ENCODE data around the gene NODAL.

Gene NODAL

GRCh38 chr10:70462349-70462984 lies 21.0 kb upstream of the NODAL start:
- DNase-seq (ENCODE audit: low spot score) = no peak

- DNase-seq (ENCODE audit: low spot score) = peak; percentile 46
Measured at GRCh38 chr10:70461397-70462348, 20.2 kb upstream of the NODAL start.

- DNase-seq (ENCODE audit: low spot score) = no peak
Measured at GRCh38 chr10:70459774-70460490, 18.5 kb upstream of the NODAL start.

- no peak for DNase-seq (ENCODE audit: low spot score)
Measured at GRCh38 chr10:70459061-70459773, 17.7 kb upstream of the NODAL start.

GRCh38 chr10:70458329-70459060 lies 17.0 kb upstream of the NODAL start:
- DNase-seq (ENCODE audit: low spot score) = no peak

- no peak for DNase-seq (ENCODE audit: low spot score)
Measured at GRCh38 chr10:70457759-70458305, 16.4 kb upstream of the NODAL start.

DNA sequence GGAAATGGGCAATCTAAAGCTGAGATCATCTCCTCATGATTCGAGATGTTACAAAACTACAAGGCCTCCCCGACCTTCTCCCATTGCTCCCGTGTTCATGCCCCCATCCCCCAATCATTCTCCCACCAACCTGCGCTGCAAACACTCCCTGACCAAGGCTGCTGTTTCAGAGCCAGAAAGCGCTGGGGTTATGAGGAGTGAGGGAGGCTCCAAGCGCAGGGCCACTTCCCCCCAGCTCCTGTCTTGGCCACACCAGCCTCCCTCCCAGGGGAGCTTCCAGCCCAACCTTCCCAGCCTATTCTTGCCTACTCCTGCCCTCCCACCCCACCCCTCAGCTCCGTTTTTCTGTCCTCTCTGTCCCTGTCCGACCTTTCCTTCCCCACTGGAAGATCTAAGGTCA lies 14.7 kb upstream of the NODAL start:
- no peak for DNase-seq (ENCODE audit: low spot score)

GRCh38 chr10:70455213-70455630 lies 13.7 kb upstream of the NODAL start:
- DNase-seq (ENCODE audit: low spot score) = no peak

DNA sequence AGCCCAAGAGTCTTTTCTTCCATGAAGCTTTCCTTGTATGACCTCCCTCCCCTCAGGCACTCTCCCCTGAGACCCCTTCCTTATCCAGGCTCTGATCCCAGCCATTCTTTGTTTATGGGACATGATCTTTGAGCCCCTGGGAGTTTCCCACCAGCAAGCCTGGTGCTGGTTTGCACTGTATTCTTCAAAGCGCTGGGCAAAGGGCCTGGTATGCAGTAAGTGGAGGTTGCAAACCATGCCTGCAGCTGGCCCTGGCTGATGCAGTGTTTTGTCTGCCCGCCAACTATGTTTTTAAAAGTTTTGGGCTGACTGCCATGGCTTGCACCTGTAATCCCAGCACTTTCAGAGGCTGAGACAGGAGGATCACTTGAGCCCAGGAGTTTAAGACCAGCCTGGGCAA lies 6.8 kb upstream of the NODAL start:
- DNase-seq (ENCODE audit: low spot score) = no peak

DNA sequence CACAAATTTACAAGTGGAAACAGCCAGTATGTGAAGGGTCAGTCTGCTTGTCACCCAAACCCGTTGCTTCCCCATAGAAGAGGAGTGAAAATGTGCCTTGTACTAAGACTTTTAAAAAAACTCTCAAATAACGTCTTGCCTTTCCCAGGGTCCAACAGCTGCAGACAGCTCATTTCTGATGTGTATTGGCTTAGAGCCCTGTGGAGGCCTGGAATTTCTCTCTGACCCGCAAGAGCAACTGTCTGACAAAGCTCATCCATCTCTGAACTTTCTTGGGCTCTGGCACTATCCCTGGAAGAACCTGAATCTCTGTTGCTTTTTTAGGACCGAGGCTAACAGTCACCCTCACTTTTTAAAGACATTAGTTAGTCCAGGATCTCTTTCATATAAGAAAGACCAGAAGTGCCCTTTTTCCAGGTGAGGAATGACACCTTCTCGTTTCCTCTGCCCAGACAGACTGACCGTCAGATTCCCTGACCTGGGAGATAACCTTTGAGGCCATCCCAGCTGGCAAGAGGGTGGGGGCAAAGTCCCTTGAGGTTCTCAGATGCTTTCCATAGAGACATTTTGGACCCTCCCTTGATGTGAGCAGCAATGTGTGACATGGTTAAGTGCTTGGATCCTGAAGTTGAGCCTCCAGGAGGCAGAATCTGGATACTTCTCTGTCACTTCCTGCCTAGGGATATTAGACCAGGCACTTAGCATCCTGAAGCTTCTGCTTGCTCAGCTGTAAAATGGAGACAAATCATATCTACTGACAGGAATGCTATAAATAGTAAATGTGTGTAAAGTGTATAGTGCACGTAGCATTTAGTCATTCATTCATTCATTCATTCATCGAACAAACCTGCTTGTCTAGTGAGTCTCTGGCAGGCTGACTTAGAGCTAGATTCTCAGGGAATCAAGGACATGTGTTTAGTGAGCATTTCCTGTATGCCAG lies 4.5 kb upstream of the NODAL start:
- DNase-seq (ENCODE audit: low spot score) = no peak

DNA sequence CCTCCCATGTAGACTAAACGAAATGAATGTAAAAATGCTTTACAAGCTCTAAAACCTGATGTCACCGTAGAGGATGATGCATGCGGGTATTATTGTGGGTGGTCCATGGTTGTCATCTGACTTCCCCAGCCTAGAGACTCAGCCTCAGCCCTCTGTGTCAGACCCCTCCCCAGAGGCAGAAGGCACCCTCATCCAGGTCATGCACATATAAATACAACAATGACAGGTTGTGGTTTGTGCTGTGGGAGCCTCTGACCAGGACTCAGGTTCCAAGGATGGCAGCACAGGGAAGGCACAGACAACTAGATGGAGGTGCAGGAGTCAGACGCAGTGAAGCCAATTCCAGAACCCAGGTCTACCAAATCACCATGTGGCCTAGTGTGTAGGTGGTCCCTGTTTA lies 3.3 kb upstream of the NODAL start:
- DNase-seq (ENCODE audit: low spot score) = no peak

DNA sequence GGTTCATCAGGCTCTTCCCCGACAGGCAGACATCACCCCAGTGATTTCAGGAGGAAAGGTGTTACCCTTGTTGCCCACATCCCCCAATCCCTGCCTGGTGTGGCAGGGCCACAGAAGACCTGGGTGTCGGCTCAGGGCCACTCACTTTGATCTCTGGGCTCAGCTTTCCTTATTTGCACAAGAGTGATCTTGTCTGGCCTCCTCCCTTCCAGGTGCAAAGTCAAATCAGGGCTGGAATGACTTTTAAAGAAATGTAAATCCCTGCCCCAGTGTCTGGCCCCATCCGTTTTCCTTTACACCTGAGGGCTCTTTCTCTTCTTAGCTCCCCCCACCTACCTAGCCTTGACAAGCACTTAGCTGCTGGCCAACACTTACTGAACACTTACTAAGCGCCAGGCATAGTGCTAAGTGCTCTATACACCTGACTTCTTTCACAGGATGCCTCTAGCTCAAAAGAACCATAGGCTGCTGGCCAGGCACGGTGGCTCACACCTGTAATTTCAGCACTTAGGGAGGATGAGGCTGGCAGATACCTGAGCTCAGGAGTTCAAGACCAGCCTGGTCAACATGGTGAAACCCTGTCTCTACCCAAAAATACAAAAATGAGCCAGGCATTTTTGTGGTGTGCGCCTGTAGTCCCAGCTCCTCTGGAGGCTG lies 979 bp upstream of the NODAL start:
- DNase-seq (ENCODE audit: low spot score) = no peak

DNA sequence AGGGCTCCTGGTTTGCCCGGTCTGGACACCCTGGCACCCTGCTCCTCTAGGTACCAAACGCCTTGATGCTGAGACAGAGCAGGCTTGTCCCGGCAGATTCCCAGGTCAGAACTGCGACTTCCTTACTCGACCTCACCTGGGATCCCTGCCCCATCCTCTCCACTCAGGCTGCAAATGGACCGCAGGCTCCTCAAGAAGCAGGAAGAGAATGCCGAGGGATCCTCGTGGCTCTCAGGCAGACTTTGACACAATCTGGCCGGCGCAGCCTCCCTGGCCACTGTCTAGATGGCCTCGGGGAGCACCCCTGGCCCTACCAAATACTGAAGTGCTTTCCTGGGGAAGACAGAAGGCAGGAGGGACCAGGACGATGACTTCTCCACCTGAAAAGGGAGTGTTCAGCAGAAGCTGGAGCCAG lies 421 bp upstream of the NODAL start:
- no peak for DNase-seq (ENCODE audit: low spot score)

DNA sequence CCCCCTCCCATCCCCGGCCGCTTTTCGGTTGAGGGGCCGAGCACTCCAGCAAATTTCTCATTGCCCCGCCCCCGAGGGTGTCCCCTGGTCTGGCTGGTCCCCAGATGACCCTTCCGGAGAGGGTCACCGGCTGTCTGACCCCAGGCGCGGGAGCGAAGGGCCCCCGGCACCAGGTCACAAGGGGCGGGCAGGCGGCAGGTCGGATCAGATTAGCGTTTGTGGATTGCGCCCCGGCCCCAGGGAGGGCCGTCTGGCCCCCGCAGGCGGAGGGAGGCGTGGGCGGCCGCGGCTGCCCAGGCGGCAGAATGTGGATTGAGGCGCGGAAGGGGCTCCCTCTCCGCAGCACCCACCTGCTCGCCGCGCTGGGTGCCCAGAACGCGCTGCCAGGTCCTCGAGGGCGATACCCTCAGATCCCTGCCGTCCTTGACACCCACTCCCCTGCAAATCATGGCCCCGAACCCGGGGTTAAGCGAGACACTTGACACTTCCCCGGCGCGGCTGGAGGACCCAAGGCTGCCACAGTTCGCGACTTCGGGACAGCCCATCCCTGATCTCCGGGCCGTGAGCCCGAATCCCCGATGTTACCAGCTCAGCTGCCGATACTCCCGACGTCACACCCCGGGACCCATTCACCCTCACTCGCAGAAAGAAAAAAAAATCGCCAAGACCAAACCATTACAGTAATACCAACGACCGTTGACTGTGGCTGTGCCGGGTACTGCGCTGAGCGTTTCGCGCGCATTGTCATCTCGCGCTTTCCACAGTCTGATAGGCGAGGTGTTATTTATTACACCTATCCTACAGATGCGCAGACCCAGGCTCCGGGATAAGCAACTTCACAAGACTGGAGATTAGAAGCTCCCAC lies 953 bp downstream of the NODAL start:
- no peak for DNase-seq (ENCODE audit: low spot score)

- no peak for DNase-seq (ENCODE audit: low spot score)
Measured at GRCh38 chr10:70437721-70438120, 3.8 kb downstream of the NODAL start.

DNA sequence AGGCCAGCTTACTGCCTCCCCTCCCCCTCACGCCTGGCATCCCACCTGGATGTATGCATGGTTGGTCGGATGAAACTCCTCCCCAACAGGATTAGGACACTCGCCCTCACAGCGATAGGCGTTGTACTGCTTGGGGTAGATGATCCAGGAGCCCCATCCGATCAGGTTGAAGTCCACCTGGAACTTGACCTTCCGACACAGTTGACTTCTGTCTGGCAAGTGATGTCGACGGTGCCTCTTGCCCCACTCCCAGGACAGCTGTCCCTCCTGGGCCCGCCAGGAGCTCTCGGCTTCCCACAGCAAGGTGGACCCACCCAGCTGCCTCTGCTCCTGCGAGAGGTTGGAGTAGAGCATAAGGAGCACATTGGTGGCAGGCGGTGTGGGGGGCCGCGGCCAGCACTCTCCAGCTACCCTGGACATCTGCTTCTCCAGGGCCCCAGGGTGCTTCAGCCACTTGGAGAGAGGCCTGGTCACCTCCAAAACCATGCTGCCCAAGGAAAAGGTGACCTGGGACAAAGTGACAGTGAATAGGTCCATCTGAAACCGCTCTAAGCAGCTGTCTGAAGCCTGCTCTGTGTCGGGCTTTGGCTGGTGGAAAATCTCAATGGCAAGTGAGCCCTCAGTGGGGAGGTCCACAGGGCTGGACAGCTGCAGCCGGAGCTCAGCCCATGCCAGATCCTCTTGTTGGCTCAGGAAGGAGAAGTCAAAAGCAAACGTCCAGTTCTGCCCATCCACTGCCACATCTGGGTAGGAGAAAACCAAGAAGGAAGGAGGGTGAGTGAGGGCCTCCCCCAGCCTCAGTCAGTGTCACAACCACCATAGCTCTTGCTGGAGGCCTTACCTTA lies 6.0 kb downstream of the NODAL start:
- DNase-seq (ENCODE audit: low spot score) = no peak

DNA sequence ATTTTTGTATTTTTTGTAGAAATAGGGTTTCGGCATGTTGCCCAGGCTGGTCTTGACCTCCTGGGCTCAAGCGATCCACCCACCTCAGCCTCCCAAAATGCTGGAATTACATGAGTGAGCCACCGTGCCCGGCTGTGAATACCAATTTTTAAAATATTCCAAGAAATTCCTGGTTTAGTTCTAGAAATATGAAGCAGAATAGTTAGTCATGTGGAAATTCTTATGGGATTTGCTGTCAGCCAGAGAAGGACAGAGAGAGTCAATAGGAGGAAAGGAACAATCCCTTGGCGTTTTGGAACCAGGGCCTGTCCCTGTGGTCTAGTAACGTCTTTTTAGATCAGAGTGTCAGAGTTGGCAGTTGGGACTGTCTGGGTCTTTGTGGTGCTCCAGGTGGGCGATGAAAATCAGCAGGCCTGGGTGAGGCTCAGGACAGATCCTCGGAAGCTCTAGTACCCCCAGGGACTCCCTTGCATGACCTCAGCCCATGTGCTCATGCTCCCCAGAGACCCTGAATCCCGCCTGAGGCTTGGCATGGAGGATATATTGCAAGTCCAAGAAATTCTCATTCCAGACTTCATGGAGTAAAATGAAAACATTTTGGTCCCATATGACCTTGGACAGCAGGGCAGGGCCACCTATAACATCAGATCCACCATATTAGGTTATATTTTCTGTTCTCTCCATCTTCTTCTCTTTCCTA lies 7.8 kb downstream of the NODAL start:
- no peak for DNase-seq (ENCODE audit: low spot score)

Measured in CD4-positive, alpha-beta T cell treated with Interleukin-2 at 100 ng/mL for 4 hours (primary cell).